Activated CD8-positive, alpha-beta memory T cell treated with anti-CD3 and anti-CD28 coated beads, Interleukin-2, amount 50 U/mL, for 1 hour (primary cell): Measurements from ENCODE around the gene NOS3.
"Not testable (repeated sequence)": the region's sequence is repeated elsewhere in the genome, so short reads cannot be mapped to it uniquely, and the experiment has no call there.

Experiments used
- DNase-seq: peaks from one replicate; pipeline ENCODE4 v3.0.0-alpha.2; 2020; ENCODE audit errors: extremely low read depth

NOS3 gene

GRCh38 chr7:151000897-151001495 lies 10.2 kb downstream of the NOS3 start:
- DNase-seq, result no peak

DNA sequence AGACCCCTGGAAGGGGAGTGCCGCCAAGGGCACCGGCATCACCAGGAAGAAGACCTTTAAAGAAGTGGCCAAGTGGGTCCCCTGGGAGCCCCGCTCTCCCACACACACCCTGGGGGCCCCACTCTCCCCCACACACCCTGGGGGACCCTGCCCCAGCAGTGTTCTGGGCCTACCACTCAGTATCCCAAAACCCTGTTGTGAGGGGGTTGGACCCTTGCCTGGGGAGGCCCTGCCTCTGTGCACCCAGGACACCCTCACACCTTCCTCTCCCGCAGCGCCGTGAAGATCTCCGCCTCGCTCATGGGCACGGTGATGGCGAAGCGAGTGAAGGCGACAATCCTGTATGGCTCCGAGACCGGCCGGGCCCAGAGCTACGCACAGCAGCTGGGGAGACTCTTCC lies 10.7 kb downstream of the NOS3 start:
- DNase-seq, result no peak

DNA sequence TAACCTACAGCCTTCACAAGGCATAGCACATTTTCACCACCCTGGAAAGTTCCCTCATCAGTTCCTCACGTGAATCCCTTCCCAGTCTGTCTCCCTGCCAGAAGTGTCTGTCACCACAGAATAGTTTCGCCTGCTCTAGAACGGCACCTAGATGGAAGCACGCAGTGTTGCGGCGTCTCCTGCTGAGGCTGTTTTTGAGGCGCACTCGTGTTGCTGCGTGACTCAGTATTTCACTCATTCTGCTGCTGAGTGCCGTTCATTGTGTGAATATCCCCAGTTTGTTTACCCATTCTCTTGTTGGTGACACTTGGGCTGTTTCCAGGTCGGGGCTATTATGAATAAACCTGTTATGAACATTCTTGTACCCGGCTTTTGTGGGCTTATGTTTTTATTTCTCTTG lies 12.8 kb downstream of the NOS3 start:
- no peak for DNase-seq

- no peak for DNase-seq
Observed at GRCh38 chr7:151005566-151005965, 14.7 kb downstream of the NOS3 start.

DNA sequence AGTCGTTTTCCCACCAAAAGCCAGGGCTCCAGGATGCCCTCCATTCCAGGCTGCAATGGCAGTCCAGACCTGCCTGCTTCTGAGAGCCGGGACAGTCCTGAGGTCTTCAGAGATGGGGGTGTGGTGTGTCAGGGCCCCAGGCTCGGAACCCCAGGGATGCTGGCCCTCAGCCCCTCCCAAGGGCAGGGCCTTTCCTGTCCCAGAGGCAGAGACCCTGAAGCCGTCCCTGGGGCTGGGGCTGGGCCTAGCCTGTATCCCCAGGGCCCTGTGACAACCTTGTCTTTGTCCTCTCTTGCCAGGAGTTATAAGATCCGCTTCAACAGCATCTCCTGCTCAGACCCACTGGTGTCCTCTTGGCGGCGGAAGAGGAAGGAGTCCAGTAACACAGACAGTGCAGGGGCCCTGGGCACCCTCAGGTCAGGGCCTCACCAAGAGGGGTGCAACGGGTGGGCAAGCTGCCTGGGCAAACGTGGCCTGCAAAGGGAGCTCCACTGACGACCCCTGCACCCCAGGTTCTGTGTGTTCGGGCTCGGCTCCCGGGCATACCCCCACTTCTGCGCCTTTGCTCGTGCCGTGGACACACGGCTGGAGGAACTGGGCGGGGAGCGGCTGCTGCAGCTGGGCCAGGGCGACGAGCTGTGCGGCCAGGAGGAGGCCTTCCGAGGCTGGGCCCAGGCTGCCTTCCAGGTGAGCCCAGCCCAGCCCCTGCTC lies 15.9 kb downstream of the NOS3 start:
- DNase-seq, result no peak

- DNase-seq, result no peak
Observed at GRCh38 chr7:151007469-151007898, 16.7 kb downstream of the NOS3 start.

DNA sequence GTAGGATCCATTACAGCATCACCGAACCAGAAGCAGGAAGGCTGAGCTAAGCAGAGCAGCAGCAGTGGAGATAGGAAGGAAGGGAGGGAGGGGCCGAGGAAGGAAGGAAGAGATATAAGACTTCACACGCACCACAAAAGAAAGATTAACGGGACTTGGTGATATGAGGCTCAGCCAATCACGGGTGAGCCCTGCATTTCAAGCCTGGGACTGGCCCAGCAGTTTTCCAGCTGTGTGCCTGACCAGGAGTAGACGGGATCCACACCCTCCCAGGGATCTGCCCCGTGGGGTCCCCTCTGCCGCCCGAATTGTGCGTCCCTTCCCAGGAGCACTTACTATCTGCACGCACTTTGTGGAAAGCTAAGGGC lies 17.3 kb downstream of the NOS3 start:
- DNase-seq, result no peak

GRCh38 chr7:151008511-151009323 lies 17.9 kb downstream of the NOS3 start:
- no peak for DNase-seq

GRCh38 chr7:151009327-151010036 lies 18.7 kb downstream of the NOS3 start:
- DNase-seq, result no peak

GRCh38 chr7:151010037-151010306 lies 19.2 kb downstream of the NOS3 start:
- no peak for DNase-seq

GRCh38 chr7:151010307-151011096 lies 19.7 kb downstream of the NOS3 start:
- DNase-seq, result no peak

DNA sequence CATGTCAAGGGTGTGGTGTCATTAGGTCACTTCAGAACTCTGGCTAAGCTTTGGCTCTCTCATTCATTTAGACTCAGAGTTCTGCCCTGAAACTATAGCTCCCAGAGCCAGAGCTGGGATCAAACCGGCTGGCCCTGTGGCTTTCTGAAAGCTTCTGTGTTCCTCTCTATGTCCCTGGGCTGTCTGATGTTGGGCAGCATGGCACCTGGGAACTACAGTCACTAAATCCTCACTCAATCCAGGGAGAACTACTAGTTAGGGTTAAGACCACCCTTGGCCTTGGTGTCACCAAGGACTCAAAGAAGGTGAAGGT lies 20.2 kb downstream of the NOS3 start:
- DNase-seq, result no peak

- not testable (repeated sequence) for DNase-seq
Observed at GRCh38 chr7:151011616-151012015, 20.8 kb downstream of the NOS3 start.

DNA sequence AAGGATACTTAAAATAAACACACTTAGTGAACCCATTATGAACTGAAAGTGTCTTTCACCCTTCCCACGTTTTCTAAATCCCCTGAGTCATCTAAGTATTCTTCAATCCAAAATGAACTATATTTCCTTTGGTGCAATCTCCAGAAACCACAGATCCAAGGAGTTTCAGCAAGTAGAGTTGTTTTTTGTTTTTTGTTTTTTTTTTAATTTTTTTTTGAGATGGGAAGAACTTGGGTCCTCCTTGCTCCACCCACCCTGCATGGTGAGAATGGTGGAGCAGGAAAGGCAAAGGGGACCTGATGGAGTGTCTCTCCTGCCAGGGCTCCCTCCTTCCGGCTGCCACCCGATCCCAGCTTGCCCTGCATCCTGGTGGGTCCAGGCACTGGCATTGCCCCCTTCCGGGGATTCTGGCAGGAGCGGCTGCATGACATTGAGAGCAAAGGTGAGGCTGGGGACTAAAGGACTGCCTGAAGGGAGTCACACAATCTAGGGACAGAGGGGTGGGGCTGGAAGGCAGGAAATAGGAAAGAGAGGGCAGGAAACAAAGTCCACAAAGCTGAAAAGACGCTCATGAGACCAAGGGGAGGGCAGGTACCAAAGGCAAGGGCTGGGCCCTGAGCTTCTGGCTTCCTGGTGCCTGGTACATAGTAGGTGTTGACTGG lies 21.3 kb downstream of the NOS3 start:
- DNase-seq, result no peak

DNA sequence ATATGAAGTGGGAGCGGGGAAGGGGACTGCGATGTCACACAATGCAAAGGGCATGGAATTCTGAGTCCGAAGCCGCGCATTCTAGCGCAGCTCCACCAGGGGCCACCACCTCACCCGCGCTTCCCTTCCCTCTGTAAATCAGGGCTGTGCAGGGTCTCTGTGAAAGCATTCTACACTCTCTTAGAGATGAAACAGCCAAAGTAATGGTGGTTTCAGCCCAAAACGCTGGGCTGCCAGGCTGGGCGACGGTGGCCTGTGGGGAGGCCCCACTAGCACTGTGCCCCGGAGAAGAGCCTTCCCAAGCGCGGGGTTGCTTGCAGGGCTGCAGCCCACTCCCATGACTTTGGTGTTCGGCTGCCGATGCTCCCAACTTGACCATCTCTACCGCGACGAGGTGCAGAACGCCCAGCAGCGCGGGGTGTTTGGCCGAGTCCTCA lies 22.1 kb downstream of the NOS3 start:
- DNase-seq, result no peak

DNA sequence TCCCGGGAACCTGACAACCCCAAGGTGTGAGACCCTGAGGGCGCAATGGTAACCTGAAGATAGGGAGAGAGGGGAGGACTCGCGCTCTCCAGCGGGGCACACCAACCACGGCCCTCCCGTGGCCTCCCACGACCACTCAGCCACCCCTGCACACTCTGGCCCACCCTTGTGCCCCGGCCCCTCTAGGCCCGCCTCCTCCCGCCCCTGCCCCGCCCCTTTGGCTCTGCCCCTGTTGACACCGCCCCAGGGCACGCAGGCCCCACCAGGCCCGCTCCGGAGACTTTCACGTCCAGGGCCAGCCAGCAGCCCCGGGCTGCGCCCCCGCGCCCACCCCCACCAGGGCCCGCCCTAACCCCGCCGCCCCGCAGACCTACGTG lies 22.5 kb downstream of the NOS3 start:
- no peak for DNase-seq

- DNase-seq, result peak; percentile 89
Observed at GRCh38 chr7:151013733-151014497, 23.1 kb downstream of the NOS3 start.

- no peak for DNase-seq
Observed at GRCh38 chr7:151014950-151015349, 24.1 kb downstream of the NOS3 start.

- DNase-seq, result no peak
Observed at GRCh38 chr7:151015967-151016366, 25.1 kb downstream of the NOS3 start.

- DNase-seq, result no peak
Observed at GRCh38 chr7:151016505-151016904, 25.7 kb downstream of the NOS3 start.

DNA sequence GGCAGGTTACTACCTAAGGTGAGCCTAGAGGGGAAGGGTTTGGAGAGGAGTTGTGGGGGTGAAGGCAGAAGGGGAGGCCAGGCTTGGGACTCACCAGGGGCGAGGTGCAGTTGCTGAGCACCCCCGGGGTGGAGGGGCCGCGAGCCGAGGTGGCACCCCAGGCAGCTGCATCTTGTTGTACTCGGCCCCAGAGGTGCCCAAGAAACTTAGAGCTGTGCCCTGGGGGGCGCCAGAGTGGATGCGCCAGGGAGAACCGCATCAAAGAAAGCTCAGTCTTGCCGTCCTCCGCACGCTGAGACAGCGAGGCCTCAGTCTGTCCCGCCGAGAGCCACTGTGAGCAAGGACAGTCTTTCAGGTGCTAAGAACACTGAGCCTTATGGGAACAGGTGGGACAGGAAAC lies 26.1 kb downstream of the NOS3 start:
- DNase-seq, result no peak
